UCSD-AML1 (cell line): Measurements from ENCODE around the gene MIB2.
"Not testable (repeated sequence)": the region's sequence is repeated elsewhere in the genome, so short reads cannot be mapped to it uniquely, and the experiment has no call there.

Source experiments
- DNase-seq: peaks from one replicate; lab custom pipeline; 2025; ENCODE audit not compliant: unreplicated experiment; lab: John Stamatoyannopoulos, UW

The MIB2 gene

DNA sequence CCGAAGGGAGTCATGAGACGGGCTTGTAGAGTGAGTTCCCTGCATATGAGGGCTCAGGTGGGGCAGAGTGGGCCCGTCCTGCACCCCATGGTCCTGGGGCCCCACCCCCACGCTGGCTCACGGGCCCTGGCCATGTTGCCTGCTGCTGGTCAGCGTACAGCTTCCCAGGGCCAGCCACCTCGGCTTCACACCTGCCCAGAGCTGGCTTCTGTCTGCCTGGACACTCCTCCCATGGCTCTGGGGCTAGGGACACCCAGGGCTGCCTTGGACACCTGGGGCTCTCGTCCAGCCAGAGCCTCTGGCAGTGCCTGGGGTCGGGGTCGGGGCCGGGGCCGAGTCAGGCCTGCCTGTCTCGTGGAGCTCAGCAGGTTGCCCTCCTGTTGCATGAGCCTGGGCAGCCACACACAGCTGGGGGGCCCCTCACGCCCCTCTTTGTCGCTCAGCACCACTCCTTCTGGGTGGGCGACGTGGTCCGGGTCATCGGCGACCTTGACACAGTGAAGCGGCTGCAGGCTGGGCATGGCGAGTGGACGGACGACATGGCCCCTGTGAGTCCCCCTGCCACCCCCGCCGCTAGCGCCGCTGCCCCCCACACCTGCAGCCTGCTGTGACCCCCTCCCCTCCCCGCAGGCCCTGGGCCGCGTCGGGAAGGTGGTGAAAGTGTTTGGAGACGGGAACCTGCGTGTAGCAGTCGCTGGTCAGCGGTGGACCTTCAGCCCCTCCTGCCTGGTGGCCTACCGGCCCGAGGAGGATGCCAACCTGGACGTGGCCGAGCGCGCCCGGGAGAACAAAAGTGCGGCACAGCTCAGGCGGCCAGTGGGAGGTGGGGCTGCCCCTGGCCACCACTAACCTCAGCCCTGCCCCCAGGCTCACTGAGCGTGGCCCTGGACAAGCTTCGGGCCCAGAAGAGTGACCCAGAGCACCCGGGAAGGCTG, 11.2 kb downstream of the MIB2 start:
- no peak for DNase-seq

DNA sequence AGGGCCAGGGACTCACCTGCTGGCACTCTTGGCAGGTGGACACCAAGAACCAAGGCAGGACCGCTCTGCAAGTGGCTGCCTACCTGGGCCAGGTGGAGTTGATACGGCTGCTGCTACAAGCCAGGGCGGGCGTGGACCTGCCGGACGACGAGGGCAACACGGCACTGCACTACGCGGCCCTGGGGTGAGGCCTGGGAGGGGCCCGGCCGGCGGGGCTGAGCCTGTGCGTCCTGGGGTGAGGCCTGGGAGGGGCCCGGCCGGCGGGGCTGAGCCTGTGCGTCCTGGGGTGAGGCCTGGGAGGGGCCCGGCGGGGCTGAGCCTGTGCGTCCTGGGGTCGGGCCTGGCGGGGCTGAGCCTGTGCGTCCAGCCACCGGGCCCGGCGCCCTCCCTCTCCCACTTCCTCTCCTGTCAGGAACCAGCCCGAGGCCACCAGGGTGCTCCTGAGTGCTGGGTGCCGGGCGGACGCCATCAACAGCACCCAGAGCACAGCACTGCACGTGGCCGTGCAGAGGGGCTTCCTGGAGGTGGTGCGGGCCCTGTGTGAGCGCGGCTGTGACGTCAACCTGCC, 12.0 kb downstream of the MIB2 start:
- no peak for DNase-seq

DNA sequence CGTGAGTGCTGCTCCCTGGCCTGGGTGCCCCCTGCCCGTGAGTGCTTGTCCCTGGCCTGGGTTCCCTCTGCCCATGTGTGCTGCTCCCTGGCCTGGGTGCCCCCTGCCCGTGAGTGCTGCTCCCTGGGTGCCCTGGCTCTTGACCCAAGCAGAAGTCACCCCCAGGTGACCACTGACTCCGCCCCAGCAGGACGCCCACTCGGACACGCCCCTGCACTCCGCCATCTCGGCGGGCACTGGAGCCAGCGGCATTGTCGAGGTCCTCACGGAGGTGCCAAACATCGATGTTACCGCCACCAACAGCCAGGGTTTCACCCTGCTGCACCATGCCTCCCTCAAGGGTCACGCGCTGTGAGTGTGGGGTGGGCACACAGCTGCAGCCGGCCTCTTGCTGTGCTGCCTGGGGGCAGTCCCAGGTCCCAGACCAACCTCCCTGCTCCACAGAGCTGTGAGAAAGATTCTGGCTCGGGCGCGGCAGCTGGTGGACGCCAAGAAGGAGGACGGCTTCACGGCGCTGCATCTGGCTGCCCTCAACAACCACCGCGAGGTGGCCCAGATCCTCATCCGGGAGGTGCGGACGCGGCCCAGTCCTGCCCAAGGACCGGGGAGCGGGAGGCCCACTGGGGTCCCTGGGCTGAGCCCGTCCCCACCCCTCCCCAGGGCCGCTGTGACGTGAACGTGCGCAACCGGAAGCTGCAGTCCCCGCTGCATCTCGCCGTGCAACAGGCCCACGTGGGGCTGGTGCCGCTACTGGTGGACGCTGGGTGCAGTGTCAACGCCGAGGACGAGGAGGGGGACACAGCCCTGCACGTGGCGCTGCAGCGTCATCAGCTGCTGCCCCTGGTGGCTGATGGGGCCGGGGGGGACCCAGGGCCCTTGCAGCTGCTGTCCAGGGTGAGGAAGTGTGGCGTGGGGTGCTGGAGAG, 12.8 kb downstream of the MIB2 start:
- no peak for DNase-seq

DNA sequence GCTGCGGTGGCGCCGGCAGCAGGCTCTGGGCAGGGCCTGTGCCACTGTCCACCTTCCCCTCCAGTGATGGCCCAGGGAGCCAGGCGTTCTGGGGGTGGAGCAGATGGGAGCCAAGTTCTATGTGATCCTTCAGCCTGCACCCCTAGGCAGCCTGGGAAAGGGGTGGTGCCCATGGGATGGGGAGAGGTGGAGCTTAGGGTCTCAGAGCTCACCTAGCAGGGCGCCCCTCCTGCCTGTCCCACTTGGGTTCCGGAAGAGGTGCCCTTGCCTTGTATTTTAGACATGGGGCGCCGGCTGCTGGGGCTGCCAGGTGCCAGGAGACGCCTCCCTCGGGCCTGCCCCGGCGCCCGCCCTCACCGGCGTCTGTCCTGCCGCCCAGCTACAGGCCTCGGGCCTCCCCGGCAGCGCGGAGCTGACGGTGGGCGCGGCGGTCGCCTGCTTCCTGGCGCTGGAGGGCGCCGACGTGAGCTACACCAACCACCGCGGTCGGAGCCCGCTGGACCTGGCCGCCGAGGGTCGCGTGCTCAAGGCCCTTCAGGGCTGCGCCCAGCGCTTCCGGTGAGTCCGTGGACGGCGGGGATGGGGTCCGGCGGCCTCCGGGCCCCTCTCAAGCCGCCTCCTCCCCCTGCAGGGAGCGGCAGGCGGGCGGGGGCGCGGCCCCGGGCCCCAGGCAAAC, 13.6 kb downstream of the MIB2 start:
- no peak for DNase-seq

DNA sequence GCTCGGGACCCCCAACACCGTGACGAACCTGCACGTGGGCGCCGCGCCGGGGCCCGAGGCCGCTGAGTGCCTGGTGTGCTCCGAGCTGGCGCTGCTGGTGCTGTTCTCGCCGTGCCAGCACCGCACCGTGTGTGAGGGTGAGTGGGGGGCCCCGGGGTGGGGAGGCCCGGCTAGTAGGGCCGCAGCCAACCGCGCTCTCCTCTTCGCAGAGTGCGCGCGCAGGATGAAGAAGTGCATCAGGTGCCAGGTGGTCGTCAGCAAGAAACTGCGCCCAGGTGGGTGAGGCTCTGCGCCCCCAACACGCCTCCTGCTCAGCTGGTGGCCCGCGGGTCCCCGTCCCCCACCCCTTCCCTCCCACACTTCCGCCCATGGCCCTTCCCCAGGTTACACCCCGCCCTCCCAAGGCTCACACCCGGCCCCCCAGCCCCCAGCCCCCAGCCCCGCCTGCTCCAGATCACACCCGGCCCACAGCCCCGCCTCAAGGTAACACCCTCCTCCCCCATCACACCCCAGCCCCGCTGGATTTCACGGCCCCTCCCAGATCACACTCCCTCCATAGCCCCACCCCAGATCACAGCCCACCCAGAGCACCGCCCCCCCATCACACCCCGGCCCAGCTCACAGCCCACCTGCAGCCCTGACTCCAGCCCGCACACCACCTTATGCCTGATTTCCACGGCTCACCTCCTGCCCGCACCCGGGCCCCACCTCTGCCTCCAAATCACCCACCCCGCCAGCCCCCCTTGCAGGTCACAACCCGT, 14.3 kb downstream of the MIB2 start:
- DNase-seq, result no peak

DNA sequence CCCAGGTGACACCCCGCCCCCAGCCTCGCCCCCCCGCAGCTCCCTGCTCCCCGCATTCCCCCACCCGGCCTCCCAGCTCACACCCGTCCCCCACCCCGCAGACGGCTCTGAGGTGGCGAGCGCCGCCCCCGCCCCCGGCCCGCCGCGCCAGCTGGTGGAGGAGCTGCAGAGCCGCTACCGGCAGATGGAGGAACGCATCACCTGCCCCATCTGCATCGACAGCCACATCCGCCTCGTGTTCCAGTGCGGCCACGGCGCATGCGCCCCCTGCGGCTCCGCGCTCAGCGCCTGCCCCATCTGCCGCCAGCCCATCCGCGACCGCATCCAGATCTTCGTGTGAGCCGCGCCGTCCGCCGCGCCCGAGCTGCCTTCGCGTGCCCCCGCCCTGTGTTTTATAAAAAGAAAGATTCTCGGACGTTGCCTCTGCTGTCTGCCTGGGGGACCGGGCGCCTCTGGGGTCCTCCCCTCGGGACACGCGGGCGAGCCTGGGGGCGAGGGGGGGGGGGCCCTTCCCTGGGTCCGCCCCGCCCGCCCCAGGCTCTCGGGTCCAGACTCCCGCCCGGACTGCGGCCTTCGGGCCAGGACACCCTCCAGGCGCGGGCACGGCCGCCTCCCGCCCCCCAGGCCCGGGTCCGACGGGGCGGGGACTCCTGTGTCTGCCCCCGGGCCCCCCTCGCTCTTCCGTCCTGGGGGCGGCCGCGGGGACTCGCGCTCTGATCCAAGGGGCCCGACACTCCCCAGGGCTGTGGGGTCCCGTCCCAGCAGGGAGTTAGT, 15.1 kb downstream of the MIB2 start:
- no peak for DNase-seq

DNA sequence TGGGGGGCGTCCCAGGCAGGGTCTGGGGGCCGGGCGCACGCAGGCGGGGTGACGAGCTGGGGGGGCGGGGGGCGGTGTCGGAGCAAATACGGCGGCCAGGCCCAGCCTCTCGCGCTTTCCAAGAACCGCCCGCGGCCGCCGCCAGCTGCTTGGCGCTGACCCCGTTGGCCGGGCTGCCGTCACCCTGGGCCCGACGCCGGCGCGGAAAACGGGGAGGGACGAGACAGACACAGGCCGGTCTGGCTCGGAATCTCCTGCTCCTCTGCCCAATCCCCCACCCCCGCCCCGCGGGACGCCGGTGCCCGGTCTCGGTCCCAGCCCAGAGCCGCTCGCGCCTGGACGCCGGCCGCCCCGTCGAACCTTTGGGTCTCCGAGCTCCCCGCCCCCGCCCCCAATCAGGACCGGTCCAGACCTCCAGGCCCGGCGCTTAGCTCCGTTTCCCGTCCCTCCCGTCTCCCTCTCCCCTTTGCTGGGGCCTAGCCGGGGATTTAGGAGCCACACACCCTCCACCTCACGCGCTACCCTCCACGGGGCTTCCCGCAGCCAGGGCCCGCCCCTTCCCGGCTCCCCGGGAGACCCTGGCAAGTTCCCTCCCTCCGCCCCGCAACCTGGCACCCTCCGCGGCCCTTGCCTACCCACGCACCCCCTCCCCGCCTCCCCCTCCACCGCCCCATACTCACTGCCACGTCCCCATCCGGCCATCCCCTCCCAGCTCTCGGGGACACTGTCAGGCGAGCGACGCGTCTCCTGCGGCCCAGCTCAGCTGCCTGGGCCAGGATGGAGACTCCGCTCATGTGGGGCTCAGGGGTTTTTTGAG, 15.9 kb downstream of the MIB2 start:
- DNase-seq, result no peak

DNA sequence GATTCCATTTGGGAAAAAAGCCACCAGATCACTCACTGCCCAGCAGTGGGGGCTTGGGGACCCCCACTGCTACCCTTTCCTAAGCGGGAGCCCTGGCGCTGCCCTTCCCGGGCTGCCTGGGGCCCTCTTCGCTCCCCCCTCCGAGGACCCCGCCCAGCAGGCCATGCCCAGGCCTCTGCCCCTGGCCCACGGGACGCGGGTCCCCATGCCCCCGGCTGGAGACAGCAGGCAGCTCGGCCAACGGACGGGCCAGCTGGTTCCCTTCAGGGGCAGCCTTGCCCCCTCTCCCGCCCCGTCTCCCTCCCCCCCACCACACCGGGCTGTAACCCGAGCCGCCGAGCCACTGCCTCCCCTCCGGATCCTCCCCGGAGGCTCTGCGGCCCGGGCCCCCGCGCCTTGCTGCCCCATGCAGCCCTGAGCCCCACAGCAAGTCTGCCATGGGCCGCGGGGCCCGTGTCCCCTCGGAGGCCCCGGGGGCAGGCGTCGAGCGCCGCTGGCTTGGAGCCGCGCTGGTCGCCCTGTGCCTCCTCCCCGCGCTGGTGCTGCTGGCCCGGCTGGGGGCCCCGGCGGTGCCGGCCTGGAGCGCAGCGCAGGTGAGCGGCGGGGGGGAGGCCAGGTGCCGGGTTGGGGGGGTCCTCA, 16.6 kb downstream of the MIB2 start, which contains the start of gene MMP23B:
Gene MMP23B, plus strand, starts transcription at position 392 of the 639 bp plus-strand sequence. Its CDS starts 46 bp downstream, at position 438.
- no peak for DNase-seq

DNA sequence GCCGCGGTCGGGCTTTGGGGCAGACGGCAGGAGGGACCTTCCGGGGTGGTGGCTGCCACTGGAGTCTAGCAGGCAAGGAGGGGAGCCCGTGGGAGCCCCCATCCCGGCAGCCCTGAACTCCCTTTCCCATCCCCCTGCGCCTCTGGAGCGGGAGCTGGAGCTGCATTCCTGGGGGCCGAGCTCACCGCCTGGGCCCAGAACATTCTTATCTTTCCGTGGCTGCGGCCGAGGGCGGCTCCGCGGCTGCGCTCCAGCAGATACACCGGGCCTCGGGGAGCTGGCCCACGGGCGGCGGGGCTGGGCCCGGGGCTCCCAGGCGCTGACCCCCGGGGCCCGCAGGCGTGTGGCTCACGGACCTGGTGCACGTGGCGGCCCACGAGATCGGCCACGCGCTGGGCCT, 18.1 kb downstream of the MIB2 start:
- DNase-seq, result not testable (repeated sequence)

DNA sequence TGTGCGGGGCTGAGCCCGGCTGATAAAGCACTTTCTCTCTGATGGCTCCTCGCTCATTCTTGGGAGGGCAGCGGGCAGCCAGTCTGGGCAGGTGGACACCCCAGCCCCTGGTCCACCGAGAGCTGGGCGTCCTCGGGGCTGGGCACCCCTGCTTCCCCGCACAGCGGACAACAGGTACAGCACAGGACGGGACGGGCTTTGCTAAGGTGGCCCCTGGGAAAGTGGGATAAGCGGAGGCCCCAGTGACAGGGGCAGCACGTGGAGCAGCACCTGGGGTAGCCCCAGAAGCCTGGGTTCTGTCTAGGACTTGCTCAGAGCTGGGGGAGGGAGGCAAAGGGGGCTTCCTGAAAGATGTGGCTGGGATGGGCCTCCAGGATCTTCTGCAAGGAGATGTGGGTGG, 19.3 kb downstream of the MIB2 start:
- not testable (repeated sequence) for DNase-seq

DNA sequence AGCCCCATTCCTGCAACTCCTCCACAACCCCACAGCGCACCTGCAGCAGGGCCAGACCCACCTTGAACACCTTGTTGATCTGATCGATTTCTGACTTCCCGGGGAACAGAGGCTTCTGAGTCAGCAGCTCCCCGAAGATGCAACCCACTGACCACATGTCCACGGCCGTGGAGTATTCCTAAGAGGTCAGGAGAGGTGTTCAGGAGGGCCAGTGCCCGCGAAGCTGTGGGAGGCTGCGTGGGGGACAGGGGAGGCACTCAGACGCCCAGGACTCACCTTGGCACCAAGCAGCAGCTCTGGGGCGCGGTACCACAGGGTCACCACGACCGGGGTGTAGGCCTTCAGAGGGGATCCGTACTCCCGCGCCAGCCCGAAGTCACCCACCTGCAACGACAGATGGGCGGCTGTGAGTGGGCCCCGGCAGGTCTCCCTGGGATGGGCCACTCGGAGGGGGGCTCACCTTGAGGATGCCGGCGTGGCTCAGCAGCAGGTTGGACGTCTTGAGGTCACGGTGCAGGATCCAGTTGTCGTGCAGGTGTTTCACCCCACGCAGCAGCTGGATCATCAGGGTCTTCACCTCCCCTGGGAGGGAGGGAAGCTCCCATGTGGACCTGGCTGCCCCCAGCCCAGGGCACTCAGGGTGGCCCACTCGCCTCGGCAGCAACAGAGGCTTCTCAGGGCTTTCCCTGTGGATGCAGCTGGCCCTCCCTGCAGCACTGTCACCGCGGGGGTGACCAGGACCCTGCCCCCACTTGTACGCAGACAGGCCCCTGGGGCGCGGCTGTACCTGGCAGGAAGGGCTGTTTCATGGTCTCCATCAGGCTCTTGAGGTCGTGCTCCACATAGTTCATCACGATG, 21.6 kb downstream of the MIB2 start:
- DNase-seq, result not testable (repeated sequence)

DNA sequence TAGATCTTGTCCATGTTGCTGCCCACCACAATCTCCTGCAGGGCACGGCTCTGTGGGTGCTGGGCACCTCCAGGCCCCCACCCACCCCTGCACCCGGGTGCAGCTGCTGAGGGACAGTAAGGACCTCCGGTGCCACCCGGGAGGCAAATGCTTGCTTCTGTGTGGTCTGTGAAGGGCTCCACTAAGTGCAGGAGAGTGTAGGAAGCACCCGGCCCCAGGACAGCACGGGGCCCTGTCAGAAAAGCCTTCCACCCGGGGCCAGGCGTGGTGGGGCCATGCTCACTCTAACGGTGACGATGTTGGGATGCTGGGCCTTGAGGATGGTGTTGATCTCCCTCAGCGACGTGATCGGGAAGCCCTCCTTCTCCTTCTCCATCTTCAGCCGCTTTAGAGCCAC, 22.2 kb downstream of the MIB2 start:
- not testable (repeated sequence) for DNase-seq

DNA sequence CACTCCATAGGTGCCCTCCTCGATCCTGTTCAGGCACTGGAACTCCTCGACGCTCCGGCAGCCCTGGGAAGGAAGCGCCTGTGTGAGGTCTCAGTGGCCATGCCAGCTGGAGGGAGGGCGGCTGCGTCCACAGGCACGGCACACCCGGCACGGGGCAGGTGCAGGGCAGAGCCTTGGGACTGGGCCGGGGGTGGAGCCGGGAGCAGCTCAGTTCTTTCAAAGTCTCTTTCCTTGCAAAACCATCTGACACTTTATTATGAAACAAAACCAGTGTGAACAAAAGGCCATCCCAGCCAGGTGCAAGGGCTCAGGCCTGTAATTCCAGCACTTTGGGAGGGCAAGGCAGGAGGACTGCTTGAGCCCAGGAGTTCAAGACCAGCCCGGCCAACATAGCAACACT, 23.2 kb downstream of the MIB2 start:
- DNase-seq, result not testable (repeated sequence)

DNA sequence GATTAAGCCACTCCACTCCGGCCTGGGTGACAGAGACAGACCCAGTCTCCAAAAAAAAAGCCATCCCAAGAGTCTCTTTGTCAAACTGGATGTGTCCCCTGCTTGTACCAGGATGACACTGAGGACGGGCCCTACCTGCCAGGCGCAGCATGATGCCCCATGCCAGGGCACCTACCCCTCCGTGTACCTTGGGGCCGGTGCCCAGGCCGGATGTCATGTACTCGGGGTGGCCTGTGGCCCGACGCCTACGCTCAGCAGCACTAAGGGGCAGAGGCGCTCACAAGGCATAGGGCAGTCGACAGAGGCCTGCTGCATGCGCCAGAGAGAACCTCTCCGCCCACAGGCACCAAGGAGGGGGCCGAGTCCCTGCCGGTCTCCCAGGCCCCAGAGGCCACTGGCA, 24.1 kb downstream of the MIB2 start:
- DNase-seq, result not testable (repeated sequence)

DNA sequence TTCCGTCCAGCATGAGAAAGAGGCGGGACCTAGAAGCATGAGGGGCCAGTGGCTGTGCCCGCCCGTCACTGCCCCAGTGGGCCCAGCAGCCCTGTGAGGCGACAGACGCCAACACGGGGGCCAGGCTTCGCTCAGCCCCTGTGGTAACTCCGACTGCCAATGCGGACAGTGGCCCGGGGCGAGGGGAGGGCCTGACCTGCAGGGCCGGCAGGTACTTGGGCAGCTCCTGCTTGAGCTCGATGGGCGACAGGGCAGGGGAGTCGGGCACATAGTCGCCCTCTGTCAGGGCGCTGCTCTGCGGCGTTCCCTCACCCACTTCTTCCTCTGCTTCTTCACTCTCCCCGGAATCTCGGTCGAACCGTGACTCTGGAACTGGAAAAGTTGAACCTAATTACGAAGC, 24.8 kb downstream of the MIB2 start:
- not testable (repeated sequence) for DNase-seq

DNA sequence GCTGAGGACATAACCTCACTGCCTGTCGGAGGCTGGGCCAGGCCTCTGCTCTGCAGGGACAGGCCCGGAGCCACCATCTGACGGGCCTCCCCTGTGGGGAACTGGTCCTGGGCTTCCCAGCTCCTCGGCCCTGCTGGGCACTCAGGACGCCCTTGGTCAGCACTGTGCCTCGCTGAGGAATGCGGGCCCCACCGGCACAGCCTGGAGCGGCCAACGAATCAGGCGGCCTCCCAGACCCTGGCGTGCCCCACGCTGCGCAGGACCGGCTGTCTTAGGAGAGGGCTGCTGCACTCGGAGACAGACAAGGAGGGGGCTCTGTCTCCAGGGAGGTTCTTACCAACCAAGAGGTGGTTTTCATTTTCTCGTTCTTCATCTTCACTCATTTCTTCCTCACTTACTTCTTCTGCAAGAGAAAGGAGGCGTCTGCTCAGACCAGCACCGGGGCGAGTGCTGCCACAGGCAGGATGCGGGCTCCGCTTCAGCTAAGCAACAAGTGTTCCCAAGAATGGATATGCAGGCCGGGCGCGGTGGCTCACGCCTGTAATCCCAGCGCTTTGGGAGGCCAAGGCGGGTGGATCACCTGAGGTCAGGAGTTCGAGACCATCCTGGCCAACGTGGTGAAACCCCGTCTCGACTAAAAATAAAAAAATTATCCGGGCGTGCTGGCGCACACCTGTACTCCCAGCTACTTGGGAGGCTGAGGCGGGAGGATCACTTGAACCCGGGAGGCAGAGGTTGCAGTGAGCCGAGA, 25.6 kb downstream of the MIB2 start:
- DNase-seq, result not testable (repeated sequence)
